ENCODE measurements around the gene TEAD3. TPM values are rescaled to one million over a fixed set of nuclear protein-coding genes. Genes with fewer than 3 reads are reported as not detected.

Gene TEAD3
- polyA plus RNA-seq, 1 donor from 2014 or later: 0.10 TPM

DNA sequence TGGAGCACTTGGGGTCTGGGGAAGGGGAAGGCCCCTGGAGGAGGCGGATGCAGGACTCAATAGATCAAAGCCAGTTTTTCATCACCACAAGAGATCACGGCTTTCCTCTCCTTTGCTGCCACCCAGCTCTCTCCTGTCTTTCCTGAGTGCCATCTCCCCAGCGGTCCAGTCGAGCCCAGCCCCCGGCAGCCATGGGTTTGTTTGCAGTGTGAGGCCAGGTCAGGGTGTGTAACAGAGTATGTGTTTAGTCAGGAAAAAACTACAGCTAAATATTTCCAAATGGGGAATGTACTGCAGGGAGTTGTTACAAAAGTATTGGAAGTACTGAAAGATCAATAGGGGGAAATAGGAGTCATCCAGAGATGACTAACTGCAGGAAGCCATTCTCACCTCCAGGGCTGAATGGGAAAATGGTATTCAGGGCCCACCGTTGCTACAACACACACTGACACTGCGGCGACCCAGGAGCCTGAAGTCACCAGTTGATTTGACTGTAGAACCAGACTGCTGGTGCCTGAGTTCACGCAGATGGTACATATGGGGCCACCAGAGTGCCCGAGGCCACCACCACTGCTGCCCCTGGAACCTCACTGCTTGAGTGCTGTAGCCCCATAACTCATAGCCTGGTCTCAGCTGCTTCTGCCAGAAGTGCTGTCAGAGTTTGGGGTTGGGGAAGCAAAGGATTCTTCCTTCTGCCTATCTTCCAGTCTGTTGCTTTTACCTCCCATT is 68.3 kb downstream of the TEAD3 start:
- Histone ChIP-seq H3F3A (ENCODE audit: insufficient read depth, low read length, poor library complexity, severe bottlenecking) (no peaks in the 10 kb centered on the region), H3K4me3 (ENCODE audit: low read length) (no peak overlapping the region), H3K79me2 (replicated peaks; ENCODE audit: insufficient read depth, low read length) (no peaks in the 10 kb centered on the region), H3K9me3 (ENCODE audit: low read length) (no peaks in the 10 kb centered on the region), H3K9ac (ENCODE audit: low read length) (no peak overlapping the region), H3K27ac (ENCODE audit: low read length) (no peak overlapping the region), H3K27me3 (ENCODE audit: insufficient read depth, low read depth, low read length) (no peaks in the 10 kb centered on the region), H4K20me1 (ENCODE audit: insufficient read depth) (no peaks in the 10 kb centered on the region), H2AFZ (ENCODE audit: low read depth, low read length) (no peak overlapping the region), H3K9me2 (ENCODE audit: insufficient read depth, low read length) (no peaks in the 10 kb centered on the region), H3K36me3 (ENCODE audit: insufficient read depth, low read length) (no peaks in the 10 kb centered on the region), H3K4me2 (ENCODE audit: low read length) (no peak overlapping the region)
- TF ChIP-seq TAF1 (IDR thresholded peaks at IDR 0.05; ENCODE audit: low read depth): no peak
- TF ChIP-seq, protein P1, sequence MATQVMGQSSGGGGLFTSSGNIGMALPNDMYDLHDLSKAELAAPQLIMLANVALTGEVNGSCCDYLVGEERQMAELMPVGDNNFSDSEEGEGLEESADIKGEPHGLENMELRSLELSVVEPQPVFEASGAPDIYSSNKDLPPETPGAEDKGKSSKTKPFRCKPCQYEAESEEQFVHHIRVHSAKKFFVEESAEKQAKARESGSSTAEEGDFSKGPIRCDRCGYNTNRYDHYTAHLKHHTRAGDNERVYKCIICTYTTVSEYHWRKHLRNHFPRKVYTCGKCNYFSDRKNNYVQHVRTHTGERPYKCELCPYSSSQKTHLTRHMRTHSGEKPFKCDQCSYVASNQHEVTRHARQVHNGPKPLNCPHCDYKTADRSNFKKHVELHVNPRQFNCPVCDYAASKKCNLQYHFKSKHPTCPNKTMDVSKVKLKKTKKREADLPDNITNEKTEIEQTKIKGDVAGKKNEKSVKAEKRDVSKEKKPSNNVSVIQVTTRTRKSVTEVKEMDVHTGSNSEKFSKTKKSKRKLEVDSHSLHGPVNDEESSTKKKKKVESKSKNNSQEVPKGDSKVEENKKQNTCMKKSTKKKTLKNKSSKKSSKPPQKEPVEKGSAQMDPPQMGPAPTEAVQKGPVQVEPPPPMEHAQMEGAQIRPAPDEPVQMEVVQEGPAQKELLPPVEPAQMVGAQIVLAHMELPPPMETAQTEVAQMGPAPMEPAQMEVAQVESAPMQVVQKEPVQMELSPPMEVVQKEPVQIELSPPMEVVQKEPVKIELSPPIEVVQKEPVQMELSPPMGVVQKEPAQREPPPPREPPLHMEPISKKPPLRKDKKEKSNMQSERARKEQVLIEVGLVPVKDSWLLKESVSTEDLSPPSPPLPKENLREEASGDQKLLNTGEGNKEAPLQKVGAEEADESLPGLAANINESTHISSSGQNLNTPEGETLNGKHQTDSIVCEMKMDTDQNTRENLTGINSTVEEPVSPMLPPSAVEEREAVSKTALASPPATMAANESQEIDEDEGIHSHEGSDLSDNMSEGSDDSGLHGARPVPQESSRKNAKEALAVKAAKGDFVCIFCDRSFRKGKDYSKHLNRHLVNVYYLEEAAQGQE (IDR thresholded peaks at IDR 0.05; ENCODE audit: borderline replicate concordance): no peak

DNA sequence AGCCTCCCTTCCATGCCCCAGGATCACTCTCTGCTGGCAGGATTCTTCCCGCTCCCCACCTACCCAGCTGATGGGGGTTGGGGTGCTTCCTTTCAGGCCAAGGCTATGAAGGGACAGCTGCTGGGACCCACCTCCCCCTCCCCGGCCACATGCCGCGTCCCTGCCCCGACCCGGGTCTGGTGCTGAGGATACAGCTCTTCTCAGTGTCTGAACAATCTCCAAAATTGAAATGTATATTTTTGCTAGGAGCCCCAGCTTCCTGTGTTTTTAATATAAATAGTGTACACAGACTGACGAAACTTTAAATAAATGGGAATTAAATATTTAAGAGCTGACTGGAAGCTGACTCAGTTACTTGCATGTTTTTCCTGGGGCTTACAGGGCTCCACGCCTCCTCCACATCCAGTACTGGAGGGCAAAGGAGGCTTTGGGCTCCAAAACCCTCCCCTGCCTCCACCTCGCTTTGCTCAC is 69.0 kb downstream of the TEAD3 start:
- H4K20me1 ChIP-seq (ENCODE audit: insufficient read depth): no peaks in the 10 kb centered on the region
- no peak overlapping the region for H3K27ac ChIP-seq (ENCODE audit: low read length)
- no peaks in the 10 kb centered on the region for H3K36me3 ChIP-seq (ENCODE audit: insufficient read depth, low read length)
- H3F3A ChIP-seq (ENCODE audit: insufficient read depth, low read length, poor library complexity, severe bottlenecking): no peaks in the 10 kb centered on the region
- no peak overlapping the region for H2AFZ ChIP-seq (ENCODE audit: low read depth, low read length)
- H3K4me2 ChIP-seq (ENCODE audit: low read length): no peak overlapping the region
- H3K9me3 ChIP-seq (ENCODE audit: low read length): no peaks in the 10 kb centered on the region
- no peaks in the 10 kb centered on the region for H3K27me3 ChIP-seq (ENCODE audit: insufficient read depth, low read depth, low read length)
- no peak overlapping the region for H3K9ac ChIP-seq (ENCODE audit: low read length)
- no peaks in the 10 kb centered on the region for H3K9me2 ChIP-seq (ENCODE audit: insufficient read depth, low read length)
- no peaks in the 10 kb centered on the region for H3K79me2 ChIP-seq (replicated peaks; ENCODE audit: insufficient read depth, low read length)
- no peak overlapping the region for H3K4me3 ChIP-seq (ENCODE audit: low read length)
- no peak for TF ChIP-seq POLR2AphosphoS5 (IDR thresholded peaks at IDR 0.05)
- TF ChIP-seq EZH2 (IDR thresholded peaks at IDR 0.05; ENCODE audit: borderline replicate concordance, insufficient read depth, low read length, poor library complexity, severe bottlenecking): no peak
- no peak for TF ChIP-seq RAD21 (conservative IDR thresholded peaks at IDR 0.05)
- TF ChIP-seq TAF1 (IDR thresholded peaks at IDR 0.05; ENCODE audit: low read depth): no peak
- TF ChIP-seq MXI1 (conservative IDR thresholded peaks at IDR 0.05; ENCODE audit: poor library complexity, severe bottlenecking): no peak
- TF ChIP-seq, protein P2, sequence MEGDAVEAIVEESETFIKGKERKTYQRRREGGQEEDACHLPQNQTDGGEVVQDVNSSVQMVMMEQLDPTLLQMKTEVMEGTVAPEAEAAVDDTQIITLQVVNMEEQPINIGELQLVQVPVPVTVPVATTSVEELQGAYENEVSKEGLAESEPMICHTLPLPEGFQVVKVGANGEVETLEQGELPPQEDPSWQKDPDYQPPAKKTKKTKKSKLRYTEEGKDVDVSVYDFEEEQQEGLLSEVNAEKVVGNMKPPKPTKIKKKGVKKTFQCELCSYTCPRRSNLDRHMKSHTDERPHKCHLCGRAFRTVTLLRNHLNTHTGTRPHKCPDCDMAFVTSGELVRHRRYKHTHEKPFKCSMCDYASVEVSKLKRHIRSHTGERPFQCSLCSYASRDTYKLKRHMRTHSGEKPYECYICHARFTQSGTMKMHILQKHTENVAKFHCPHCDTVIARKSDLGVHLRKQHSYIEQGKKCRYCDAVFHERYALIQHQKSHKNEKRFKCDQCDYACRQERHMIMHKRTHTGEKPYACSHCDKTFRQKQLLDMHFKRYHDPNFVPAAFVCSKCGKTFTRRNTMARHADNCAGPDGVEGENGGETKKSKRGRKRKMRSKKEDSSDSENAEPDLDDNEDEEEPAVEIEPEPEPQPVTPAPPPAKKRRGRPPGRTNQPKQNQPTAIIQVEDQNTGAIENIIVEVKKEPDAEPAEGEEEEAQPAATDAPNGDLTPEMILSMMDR (IDR thresholded peaks at IDR 0.05; ENCODE audit: poor library complexity, severe bottlenecking): no peak
- TF ChIP-seq SMC3 (conservative IDR thresholded peaks at IDR 0.05; ENCODE audit: poor library complexity): no peak
- TF ChIP-seq EP300 (conservative IDR thresholded peaks at IDR 0.05; ENCODE audit: poor library complexity, severe bottlenecking): no peak
- TF ChIP-seq, protein P1 (IDR thresholded peaks at IDR 0.05; ENCODE audit: borderline replicate concordance): no peak

Measured in neural cell (in vitro differentiated cells).